ENCODE measurements around the gene RIOK3.
A peak's percentile ranks its signal among the peaks of the same experiment; 100 is the strongest.
"Not testable (repeated sequence)": the region's sequence is repeated elsewhere in the genome, so short reads cannot be mapped to it uniquely, and the experiment has no call there.

The RIOK3 gene

DNA sequence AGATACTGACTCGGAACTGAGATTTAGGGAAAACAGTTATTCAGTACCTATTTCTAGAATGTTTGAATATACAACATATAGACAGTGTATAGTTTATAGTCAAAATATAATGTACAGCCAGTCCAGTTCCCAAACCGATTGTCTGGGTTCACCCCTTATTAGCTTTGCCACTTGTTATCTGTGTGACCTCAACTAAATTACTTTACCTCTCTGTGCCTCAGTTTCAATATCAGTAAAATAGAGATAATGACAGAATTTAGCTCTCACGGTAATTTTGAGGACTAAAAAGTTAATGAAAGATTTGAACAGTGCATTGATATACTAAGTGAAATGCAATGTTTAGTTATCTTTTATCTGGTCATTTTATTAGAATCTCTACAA lies 750 bp upstream of the RIOK3 start:
- FAIRE-seq: no peak

DNA sequence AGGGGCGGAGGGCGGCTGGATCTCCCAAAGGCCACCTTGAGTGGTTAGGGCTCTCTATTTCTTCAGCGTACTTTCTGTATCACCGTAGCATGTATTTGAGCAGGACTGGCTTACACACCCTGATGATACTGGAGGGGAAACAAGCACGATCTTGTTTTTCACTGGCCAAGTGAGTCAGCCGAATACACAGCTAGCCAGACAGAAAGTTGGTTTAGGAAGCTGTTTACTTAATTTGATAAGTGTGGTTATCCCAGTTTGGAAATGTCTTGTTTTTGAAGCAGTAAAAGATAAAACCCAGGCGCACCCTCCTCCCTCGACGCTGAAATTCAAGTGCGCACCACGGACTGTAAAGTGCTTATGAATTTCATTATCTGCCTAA lies 582 bp downstream of the RIOK3 start:
- no peak for FAIRE-seq

DNA sequence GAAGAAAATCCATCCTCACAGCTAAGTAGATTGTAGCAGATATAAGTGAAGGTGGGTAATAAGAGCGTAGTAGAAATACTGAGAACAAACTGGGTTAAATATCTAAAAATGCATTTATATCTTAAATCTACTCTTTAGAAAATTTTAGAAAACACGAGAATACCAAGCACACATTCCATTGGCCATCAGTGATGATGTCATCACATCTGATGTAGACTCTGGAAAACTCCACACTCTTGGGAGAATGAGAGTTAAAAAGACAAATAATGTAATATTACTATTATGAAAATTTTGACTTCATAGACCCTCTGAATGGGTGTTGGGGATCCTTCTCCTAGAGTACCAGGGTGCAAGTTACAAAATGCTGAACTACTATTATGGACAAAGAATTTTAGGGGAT lies 3.7 kb downstream of the RIOK3 start:
- no peak for FAIRE-seq

DNA sequence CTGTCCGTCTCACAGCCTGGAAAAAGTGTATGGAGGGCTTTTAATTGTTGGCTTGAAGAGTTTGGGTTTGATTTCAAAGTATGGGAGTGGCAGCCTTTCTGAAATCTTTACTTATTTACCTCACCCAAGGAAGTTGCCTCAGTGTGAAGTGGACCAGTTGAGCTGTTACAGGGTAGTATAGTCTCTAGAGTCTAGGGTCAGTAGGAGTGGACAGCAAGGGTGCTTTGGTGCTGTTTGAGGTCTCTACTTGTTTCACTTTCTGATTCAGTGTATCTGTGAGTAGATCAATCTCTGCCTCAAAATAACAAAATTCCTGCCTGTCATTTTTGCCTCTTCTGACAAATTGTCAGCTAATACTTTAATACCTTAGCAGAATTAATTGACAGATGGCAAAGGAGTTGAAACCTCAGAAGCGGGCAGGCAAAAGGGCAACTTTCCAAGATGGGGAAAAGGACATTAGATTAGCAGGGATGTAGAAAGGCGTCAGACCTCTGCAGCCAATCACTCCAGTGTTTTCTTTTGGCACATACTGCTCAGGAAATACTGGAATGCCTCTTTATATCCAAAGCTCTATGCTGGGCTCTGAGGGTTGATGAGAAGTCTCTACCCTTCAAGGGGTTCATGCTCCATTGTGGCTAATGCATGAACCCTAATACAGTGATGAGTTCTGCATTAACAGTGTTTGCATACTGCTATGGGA lies 5.9 kb downstream of the RIOK3 start:
- FAIRE-seq: no peak

DNA sequence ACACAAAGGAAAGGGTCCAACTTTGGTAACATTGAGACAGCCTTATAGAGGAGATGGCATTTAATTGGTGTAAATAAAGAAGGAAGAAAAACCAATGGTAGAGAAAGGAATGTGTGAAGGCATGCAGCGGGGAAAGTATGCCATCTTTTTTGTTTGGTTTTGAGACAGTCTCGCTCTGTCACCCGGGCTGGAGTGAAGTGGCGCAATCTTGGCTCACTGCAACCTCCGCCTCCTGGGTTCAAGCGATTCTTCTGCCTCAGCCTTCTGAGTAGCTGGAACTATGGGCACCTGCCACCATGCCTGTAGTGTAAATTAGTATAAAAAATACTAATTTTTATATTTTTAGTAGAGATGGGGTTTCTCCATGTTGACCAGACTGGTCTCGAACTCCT lies 6.4 kb downstream of the RIOK3 start:
- FAIRE-seq: no peak

DNA sequence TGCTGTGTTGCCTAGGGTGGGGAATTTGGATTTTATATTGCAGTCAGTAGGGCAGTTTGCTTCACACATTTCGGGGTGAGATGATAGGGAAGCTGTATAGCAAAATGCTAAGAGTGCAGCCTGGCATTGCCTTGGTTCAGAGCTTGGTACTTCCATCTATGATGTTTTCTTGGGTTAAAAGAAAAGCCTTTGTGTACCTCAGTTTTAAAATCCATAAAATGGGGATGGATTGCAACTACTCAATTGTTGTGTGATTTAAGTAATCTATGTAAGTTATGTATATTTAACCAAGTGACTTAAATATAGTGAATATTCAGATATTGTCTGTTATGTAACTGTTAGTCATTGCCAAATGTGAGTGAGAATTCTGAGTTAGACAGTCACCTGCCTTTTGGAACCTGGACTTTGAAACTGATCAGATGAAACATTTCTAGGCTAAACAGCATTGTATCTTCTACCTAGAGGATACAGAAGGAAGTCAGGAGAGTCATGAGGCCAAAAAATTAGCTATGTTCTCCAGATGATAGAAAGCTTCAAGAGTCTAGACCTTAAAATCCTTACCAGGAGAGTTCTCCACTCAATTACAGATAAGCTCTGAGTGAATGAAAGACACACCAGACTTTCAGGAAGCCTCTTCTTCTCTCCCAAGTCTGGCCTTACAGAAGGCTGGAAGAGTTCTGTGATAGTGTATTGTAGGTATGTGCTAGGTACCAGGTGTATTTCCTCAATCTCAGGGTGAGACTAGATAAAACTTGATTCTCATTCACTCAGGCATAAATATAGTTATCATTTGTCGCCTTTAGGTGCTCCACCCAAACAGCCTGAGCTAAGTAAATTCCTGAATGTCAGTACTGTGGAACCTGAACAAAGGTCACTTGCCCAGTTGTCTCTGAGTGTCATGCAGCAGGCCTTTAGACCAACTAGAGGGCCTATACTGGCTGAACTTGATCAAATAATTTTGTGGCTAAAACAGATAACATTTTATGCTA lies 7.5 kb downstream of the RIOK3 start:
- no peak for FAIRE-seq

DNA sequence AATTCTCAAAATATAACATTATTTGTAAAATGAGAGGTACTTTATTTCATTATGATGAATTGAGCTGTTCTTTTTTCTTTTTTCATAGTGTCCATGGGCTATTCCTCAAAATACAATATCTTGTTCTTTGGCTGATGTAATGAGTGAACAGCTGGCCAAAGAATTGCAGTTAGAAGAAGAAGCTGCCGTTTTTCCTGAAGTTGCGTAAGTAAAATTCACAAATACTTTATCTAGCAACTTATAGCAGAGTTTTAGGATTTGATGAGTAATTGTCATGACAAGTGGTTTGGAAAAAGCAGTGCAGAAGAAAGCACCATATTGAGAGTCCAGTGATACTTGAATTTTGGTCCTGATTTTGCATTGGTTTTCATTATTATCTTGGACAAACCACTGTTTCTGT lies 9.8 kb downstream of the RIOK3 start:
- FAIRE-seq: no peak

DNA sequence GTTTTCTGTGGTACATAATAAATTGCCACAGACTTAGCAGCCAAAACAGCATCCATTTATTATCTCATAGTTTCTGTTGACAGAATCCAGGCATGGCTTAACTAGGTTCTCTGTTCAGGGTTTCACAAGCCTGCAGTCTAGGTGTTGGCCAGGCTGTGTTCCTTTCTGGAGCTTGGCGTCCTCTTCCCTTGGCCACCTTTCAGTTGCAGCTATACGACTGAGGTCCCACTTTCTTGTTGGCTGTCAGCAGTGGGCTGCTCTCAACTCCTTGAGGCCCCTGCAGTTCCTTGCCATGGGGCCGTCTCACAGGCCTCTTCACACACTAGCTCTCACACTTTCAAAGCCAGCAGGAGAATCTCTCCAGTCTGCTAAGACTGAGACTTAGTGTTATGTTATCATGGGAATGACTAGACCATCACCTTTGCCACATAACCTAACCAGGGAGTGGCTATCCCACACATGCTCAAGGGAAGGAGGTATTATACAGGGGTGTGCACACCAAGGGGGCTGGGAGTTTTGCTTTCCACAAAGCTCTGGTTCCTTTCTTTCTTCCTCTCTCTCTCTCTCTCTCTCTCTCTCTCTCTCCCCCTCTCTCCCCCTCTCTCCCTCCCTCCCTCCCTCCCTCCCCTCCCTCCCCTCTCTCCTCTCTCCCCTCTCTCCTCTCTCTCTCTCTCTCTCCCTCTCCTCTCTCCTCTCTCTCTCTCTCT lies 15.8 kb downstream of the RIOK3 start:
- no peak for FAIRE-seq

DNA sequence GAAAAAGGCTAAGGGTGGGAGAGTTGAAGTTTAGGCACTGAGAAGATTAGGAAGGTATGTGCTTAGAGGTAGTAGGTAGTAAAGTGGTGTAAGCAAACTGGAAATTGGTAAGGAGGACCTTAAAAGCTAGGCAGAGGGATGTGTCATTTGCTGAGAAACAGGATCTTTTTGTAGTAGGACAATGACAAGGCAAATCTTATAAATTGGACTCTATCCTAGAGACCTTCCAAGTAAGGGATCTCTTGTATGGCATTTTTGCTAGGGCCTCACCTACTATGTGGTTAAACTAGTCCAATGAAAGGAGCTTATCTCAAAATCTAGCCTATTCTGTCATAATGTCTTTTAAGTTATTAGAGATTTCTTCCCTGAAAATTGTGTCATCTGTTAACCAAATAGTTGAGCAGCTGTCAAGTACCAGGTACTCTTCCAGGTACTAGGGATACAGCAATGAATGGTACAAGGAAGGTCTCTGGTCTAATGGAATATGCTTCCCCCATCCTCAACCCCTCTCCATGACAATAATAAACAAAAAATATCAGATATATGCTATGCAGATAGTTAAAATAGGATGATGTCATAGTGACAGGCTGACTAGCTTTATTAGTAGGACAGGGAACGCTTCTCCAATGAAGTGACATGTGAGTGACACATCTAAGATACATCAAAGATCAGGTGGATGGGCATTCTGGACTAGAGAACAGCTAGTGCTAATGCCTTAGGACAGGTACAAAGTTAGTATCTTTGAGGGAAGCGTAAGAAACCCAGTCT lies 17.7 kb downstream of the RIOK3 start:
- FAIRE-seq: no peak

DNA sequence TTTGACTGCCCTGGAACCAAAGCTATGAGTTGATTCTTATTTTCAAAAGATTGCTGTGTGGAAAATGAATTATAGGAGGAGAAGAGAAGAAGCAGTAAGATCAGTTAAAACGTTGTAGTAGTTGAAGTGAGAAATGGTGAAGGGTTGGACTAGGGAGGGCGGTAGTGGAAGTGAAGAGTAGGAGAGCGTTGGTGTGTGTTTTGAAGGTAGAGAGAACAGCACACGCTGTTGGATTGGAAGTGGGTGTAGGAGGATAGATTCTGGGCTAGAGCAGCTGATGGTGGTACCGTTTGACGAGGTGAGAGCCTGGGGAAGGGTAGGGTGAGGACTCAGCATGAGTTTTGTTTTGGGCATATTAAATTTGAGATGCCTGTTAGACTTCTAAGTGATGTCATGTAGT lies 18.4 kb downstream of the RIOK3 start:
- FAIRE-seq: no peak

DNA sequence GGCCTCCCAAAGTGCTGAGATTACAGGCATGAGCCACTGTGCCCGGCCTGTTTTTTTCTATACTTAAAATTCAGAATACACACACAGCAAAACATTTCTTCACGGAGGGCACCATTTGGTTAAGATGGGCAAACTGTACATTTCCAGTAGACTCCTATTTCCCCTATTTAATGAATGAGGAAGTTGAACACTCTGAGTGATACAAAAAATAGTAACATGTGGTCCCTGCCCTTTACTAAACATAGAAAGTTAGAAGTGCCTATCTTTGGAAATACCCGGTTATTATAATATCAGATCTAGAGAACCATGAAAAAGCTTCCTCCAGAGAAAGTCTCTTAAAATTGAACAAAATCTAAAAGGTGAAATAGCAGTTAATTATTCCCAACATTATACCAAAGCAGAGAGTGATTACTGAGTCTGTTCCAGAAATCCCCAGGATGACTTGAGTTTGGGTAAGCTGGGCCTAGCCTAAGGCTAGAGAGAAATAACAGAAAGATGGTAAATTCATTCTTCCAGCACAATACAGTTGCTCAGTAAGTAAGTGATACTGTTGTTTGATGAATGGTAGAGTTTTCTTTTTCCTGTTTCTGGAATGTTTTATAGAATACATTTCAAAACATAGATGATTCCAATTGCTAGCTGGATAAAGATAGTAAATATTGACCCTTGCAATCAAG lies 26.9 kb downstream of the RIOK3 start:
- FAIRE-seq: no peak

DNA sequence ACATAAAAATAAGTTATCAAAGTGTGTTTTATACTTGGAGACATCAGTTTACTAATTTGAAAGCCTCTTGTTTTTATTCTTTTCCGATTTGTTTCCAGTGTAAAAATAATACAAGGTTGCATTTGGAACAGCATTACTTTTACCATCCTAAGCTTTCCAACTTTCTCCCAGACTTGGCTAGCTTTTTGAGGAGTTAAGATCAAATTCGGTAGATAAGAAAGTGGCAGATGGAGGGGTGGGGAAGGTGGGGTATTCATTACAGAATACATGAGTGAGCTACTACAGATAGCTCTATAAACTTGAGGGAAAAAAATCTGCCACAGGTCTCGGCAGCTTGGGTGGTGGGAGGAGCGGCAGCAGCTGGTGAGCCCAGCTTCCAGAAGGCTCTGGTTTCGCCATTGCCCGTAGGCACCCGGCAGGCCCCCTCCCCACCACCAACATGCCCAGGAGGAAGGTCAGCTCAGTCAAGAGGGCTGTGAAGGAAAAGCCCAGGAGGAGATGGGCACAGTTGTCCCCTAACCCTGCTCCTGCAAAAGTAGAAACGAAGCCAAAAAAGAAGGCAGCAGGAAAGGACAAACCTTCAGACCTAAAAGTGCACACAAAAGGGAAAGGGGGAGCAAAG lies 31.6 kb downstream of the RIOK3 start:
- FAIRE-seq: no peak

DNA sequence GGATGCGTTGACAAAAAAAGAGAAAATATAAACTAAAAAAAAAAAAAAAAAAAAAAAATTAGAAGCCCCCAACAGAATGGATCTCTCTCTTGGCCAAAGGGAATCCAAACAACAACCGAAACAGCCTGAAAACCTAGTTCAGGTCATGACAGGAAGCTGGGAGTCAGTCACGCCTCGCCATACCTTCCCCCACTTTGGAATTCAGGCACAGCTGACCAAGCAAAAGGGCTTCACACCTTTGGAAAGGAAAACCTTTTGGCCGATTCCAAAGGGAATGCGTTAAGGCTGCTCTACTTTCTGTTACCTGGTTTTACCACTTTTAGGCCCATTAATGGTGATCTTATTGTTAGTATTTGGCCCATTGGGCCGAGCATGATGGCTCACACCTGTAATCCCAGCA lies 32.3 kb downstream of the RIOK3 start:
- no peak for FAIRE-seq

DNA sequence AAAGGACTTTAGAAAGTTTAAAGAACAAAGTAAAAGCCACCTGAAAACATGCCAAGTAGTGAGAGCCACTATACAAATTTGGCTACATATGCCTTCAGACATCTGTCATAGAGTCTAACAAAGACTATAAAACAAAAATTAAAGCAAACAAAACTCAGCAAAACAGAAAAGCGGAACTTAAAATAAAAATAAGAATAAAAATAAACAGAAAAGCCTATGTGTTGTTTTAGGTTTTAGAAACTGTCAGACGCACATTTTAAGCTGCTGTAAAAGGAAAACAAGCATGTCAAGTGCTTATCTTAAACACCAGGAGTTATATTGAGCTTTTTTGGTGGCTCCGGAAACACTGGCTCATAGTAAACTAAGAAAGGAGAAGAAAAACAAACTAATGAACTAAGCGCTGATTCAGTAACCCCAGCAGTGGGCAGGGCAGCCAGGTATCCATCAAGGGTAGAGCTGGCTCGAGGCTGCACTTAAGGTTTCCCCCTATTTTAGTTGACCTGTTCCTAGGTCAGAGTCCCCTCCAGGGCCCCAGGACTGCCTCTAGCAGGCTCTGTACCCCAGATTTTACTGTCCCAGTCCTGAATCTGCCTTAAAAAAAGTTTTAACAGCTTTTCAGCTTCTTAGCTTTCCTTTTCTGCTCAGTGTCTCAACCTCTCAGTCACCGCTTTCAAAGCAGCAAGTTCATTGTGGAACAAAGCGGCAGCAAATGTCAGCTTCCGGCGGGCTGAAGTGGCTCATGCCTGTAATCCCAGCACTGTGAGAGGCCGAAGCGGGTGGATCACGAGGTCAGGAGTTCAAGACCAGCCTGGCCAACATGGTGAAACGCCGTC lies 34.9 kb downstream of the RIOK3 start:
- peak; percentile 65 for FAIRE-seq

DNA sequence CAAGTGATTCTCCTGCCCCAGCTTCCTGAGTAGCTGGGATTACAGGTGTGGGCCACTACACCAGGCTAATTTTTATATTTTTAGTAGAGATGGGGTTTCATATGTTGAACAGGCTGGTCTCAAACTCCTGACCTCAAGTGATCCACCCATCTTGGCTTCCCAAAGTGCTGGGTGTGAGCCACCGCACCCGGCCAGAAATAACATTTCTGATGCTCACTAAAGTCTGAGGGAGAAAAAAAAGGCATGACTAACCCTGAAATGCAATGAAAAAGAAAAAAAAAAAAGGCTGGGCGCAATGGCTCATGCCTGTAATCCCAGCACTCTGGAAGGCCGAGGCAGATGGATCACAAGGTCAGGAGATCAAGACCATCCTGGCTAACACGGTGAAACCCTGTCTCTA lies 36.5 kb downstream of the RIOK3 start:
- not testable (repeated sequence) for FAIRE-seq

DNA sequence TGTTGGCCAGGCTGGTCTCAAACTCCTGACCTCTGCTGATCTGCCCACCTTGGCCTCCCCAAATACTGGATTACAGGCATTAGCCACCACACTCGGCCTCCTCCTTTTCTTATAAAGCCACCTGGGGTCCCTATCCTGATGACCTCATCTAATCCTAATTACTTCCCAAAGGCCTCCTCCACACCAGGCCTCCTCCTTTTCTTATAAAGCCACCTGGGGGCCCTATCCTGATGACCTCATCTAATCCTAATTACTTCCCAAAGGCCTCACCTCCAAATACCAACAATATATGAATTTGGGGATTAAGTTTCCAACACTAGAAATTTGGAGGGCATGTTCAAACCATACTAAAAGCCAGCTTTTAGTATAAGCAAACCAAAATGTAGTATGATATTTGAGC lies 40.6 kb downstream of the RIOK3 start:
- FAIRE-seq: no peak

DNA sequence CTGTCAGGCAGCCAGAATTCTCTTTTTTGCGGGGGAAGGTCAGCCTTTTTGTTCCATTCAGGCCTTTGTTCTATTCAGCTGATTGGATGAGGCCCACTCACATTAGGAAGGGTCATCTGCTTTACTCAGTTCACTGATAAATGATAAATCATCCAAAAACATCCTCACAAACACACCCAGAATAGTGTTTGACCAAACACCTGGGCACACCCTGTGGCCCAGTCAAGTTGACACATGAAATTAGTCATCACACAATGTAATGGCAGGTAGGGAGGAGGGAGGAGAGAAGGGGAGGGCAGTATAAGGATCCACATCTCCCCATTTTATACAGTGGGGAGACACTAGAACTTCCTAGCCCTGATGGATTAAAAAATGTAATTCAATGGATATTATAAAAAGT lies 41.9 kb downstream of the RIOK3 start:
- FAIRE-seq: no peak

DNA sequence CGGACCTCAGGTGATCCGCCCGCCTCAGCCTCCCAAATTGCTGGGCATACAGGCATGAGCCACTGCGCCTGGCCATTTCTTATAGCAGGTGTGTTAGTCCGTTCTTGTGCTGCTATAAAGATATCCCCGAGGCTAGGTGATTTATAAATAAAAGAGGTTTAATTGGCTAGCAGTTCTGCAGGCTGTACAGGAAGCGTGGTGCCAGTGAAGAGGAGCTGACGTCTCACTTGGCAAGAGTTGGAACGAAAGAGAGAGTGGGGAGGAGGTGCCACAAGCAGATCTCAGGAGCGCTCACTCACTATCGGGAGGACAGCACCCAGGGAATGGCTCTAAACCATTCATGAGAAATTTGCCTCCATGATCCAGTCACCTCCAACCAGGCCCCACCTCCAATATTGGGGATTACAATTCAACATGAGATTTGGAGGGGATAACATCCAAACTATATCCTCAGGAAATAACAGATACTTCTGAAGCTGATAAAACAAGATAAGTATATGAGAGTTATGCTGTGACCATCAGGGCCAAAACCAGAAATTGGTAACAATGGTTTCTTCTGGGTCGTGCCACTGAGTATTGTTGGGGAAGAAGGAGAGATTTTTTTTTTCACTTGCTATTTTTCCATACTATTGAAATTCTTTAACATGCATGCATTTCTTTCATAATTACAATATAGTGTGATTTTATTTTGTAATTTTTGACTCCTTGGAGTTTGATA lies 42.8 kb downstream of the RIOK3 start:
- no peak for FAIRE-seq

DNA sequence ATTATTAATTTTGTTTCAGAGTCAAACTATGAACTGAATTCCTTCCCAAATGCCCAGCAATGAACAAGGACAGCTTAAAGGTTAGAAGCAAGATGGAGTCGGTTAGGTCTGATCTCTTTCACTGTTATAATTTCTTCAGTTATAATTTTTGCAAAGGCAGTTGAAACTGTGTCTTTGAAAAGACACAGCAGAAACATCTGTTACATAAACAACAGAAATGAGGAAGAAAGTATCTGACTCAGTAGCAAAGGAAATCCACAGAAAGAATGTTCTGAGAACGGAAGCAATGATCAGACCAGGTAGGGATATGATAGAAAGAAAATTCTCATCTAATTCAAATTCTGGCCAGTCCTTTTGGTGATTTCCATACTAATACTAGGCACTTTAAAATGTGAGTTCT lies 45.0 kb downstream of the RIOK3 start:
- no peak for FAIRE-seq

DNA sequence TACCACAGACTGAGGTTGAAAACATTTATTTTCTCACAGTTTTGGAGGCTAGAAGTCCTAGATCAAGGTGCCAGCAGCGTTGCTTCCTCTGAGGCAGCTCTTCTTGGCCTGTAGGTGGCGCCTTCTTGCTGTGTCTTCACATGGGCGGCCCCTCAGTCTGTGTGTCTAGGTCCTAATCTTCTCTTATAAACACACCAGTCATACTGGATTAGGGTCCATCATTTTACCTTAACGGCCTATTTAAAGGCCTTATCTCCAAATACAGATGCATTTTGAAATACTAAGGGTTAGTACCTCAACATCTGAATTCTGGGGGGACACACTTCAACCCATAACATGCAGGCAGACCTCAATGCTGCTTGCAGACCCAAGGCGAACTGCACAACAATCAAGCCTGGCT lies 45.8 kb downstream of the RIOK3 start:
- peak; percentile 81 for FAIRE-seq

All from G401.6 (cell line).